SK-N-SH (cell line): ENCODE measurements around the gene PSMG3. TPM values are rescaled to one million over a fixed set of nuclear protein-coding genes. Genes with fewer than 3 reads are reported as not detected.

Experiments used
- CTCF ChIA-PET: fragments of 300-600, 350-600 bp; formaldehyde crosslinking; extraction: SDS; loops from one replicate; lab custom pipeline; 2021; lab: Yijun Ruan, JAX
- POLR2A ChIA-PET: fragments of 350-600 bp; sonication (Branson Sonifier 250); formaldehyde crosslinking; extraction: SDS; loops from one replicate; lab custom pipeline; 2020; ENCODE audit warnings: antibody characterized with exemption, inconsistent platforms; lab: Yijun Ruan, JAX
- DNase-seq: peaks from one replicate; pipeline ENCODE4 v3.0.0; 2012
- H2AFZ ChIP-seq: fragments of 200-600 bp; sonication (generic); 2 replicates; pipeline ENCODE4 v1.8.1; 2016; ENCODE audit warnings: antibody characterized with exemption, mild to moderate bottlenecking, low read depth
- H3F3A ChIP-seq: fragments of 200-600 bp; sonication (generic); replicated peaks from 2 replicates; pipeline ENCODE3; 2016; ENCODE audit warnings: antibody characterized with exemption, mild to moderate bottlenecking; ENCODE audit not compliant: insufficient read depth
- H3K27ac ChIP-seq, 2 experiments: fragments of 200-500 bp in 1 of 2; fragments of 200-600 bp in 1 of 2; sonication (Bioruptor generic) in 1 of 2; sonication (generic), shearing (Covaris generic) in 1 of 2; 2 replicates each; pipeline versions ENCODE4 v1.5.1 to v1.6.1; 2014 to 2016; ENCODE audit warnings: low read depth in 2 of 2, inconsistent platforms in 1 of 2, low read length in 1 of 2, mild to moderate bottlenecking in 1 of 2, mixed read lengths in 1 of 2
- H3K27me3 ChIP-seq: fragments of 200-600 bp; sonication (generic), shearing (Covaris generic); 2 replicates; pipeline ENCODE4 v1.6.1; 2016; ENCODE audit warnings: mixed run types; ENCODE audit not compliant: insufficient read depth
- H3K36me3 ChIP-seq, 2 experiments: fragments of 200-500 bp in 1 of 2; fragments of 200-600 bp in 1 of 2; sonication (Bioruptor generic) in 1 of 2; sonication (generic) in 1 of 2; replicated peaks in 1 of 2; 2 replicates each; pipeline versions ENCODE3 to v1.5.1; 2014 to 2016; ENCODE audit warnings: low read length in 1 of 2, mild to moderate bottlenecking in 1 of 2; ENCODE audit not compliant: insufficient read depth in 2 of 2, control insufficient read depth in 1 of 2
- H3K4me1 ChIP-seq, 2 experiments: fragments of 200-500 bp in 1 of 2; fragments of 200-600 bp in 1 of 2; sonication (Bioruptor generic) in 1 of 2; sonication (generic), shearing (Covaris generic) in 1 of 2; 2 replicates each; pipeline versions ENCODE4 v1.5.1 to v1.6.1; 2014 to 2016; ENCODE audit warnings: low read depth in 1 of 2, low read length in 1 of 2, mixed run types in 1 of 2; ENCODE audit not compliant: insufficient read depth in 2 of 2, control insufficient read depth in 1 of 2
- H3K4me2 ChIP-seq: fragments of 200-600 bp; sonication (generic), shearing (Covaris generic); 2 replicates; pipeline ENCODE4 v1.6.1; 2017; ENCODE audit warnings: mixed run types
- H3K4me3 ChIP-seq, 2 experiments: fragments of 200-500 bp in 1 of 2; fragments of 200-600 bp in 1 of 2; sonication (Bioruptor generic) in 1 of 2; sonication (generic), shearing (Covaris generic) in 1 of 2; 2 replicates each; pipeline versions ENCODE4 v1.5.1 to v1.8.1; 2014 to 2016; ENCODE audit warnings: low read depth in 2 of 2, inconsistent platforms in 1 of 2, low read length in 1 of 2, mild to moderate bottlenecking in 1 of 2, mixed read lengths in 1 of 2, moderate library complexity in 1 of 2
- H3K79me2 ChIP-seq: fragments of 200-600 bp; sonication (generic); 2 replicates; pipeline ENCODE4 v1.8.1; 2017; ENCODE audit warnings: mild to moderate bottlenecking; ENCODE audit not compliant: insufficient read depth
- H3K9ac ChIP-seq: fragments of 200-600 bp; sonication (generic); 2 replicates; pipeline ENCODE4 v1.6.1; 2017; ENCODE audit warnings: mixed run types
- H3K9me2 ChIP-seq: fragments of 200-600 bp; sonication (generic); 2 replicates; pipeline ENCODE4 v1.6.1; 2017; ENCODE audit warnings: mixed run types
- H3K9me3 ChIP-seq: fragments of 200-600 bp; sonication (generic); 2 replicates; pipeline ENCODE4 v1.6.1; 2017; ENCODE audit warnings: mixed run types, mild to moderate bottlenecking, moderate library complexity
- H4K20me1 ChIP-seq: fragments of 200-600 bp; sonication (generic); 2 replicates; pipeline ENCODE4 v1.6.1; 2017; ENCODE audit warnings: mild to moderate bottlenecking, mixed run types; ENCODE audit not compliant: insufficient read depth
- CTCF ChIP-seq: fragments of 200-600 bp; sonication (generic); IDR thresholded peaks from 2 replicates; pipeline ENCODE4 v1.6.1; 2017; ENCODE audit warnings: antibody characterized with exemption, mild to moderate bottlenecking, moderate library complexity
- ELF1 ChIP-seq: IDR thresholded peaks from 2 replicates; pipeline ENCODE4 v1.4.0; 2012
- EP300 ChIP-seq, 2 experiments: IDR thresholded peaks; 2 replicates each; pipeline versions ENCODE4 v1.4.0 to v1.6.1; 2012; ENCODE audit warnings: borderline replicate concordance in 1 of 2, low read depth in 1 of 2, low read length in 1 of 2
- RFX5 ChIP-seq: IDR thresholded peaks from 2 replicates; pipeline ENCODE4 v1.6.1; 2012; ENCODE audit warnings: mild to moderate bottlenecking, improper control_type of control experiment, low read length
- TCF12 ChIP-seq: IDR thresholded peaks from 2 replicates; pipeline ENCODE4 v1.4.0; 2012
- USF1 ChIP-seq: IDR thresholded peaks from 2 replicates; pipeline ENCODE4 v1.4.0; 2012; ENCODE audit warnings: low read depth, borderline replicate concordance
- WGBS: methylation state at CpG from one replicate; pipeline ENCODE4 v1.1.6; 2017; ENCODE audit warnings: low lambda C conversion rate; 5-methylcytosine and 5-hydroxymethylcytosine counted together
- polyA plus RNA-seq, 3 experiments: library from polyadenylated mRNA; depleted of rRNA; stranded (reverse); fragments of >200 nt; gene quantifications; 2 replicates each; pipeline ENCODE4 v1.2.3, GENCODE V29; 2012
- TF ChIP-seq, protein P1 (sequence below): IDR thresholded peaks from 2 replicates; pipeline ENCODE4 v1.6.1; 2012; ENCODE audit warnings: mild to moderate bottlenecking, low read depth, low read length, moderate library complexity

Gene PSMG3
- polyA plus RNA-seq, 1 of the 3 experiments (the other 2 are of a cell fraction), result 109 TPM

GRCh38 chr7:1539882-1540775, 29.7 kb downstream of the PSMG3 start:
- WGBS, result 95% methylated on average over 65 of the region's 73 CpGs
- H3F3A ChIP-seq, result peaks cover 3% of the 10 kb centered on the region
- no peak overlapping the region for H3K4me2 ChIP-seq
- ChIA-PET CTCF (interaction anchor here (1.1 to 2.6 kb wide), 3 partner anchors 8 to 66 kb away, joined by 3 to 10 read pairs (median 6); partner anchors contain the start of gene TMEM184A), POLR2A (no interaction called here)
- no peaks in the 10 kb centered on the region for H3K9me2 ChIP-seq
- H3K27ac ChIP-seq, result no peak overlapping the region
- H3K9ac ChIP-seq, result no peak overlapping the region
- DNase-seq, result no peak
- peaks cover 7 to 47% of the 10 kb centered on the region in 2 experiments for H3K36me3 ChIP-seq
- H3K4me1 ChIP-seq, result peaks cover 21 to 29% of the 10 kb centered on the region in 2 experiments; a peak in 3 of 4 replicates
- no peak overlapping the region for H3K4me3 ChIP-seq
- no peaks in the 10 kb centered on the region for H3K9me3 ChIP-seq
- TF ChIP-seq ELF1 (no peak), RFX5 (no peak)
- TF ChIP-seq, all 33 proteins: peak for 0
- Histone ChIP-seq H4K20me1 (no peaks in the 10 kb centered on the region), H3K27me3 (no peaks in the 10 kb centered on the region), H2AFZ (no peak overlapping the region), H3K79me2 (peaks cover 52% of the 10 kb centered on the region)

- Histone ChIP-seq H3K4me2 (peak overlapping the region; percentile 100), H3K27me3 (no peaks in the 10 kb centered on the region), H4K20me1 (no peaks in the 10 kb centered on the region; the same call in 1 of the 2 replicates), H2AFZ (no peak overlapping the region), H3F3A (peaks cover 8% of the 10 kb centered on the region), H3K4me1 (peaks cover 23 to 30% of the 10 kb centered on the region in 2 experiments; a peak in 3 of 4 replicates), H3K4me3 (peak overlapping the region in 1 of 2 experiments; percentile 64; a peak in 1 of 4 replicates), H3K9me3 (no peaks in the 10 kb centered on the region), H3K9me2 (no peaks in the 10 kb centered on the region), H3K36me3 (peaks cover 3 to 40% of the 10 kb centered on the region in 2 experiments), H3K79me2 (peaks cover 60% of the 10 kb centered on the region), H3K27ac (peak overlapping the region in 1 of 2 experiments; percentile 100; a peak in 2 of 4 replicates), H3K9ac (peak overlapping the region; percentile 98)
- POLR2A ChIA-PET, result no interaction called here
- no peak for DNase-seq
- WGBS, result 88% methylated on average over 15 of the region's 36 CpGs
- no peak for TF ChIP-seq USF1
- CTCF ChIA-PET, result interaction anchor here (1.1 to 2.6 kb wide), 3 partner anchors 9 to 65 kb away, joined by 3 to 10 read pairs (median 6); partner anchors contain the start of gene TMEM184A
Observed at GRCh38 chr7:1539181-1539881, 30.5 kb downstream of the PSMG3 start.

- H3K9me2 ChIP-seq, result no peaks in the 10 kb centered on the region
- peak overlapping the region; percentile 100 for H3K4me2 ChIP-seq
- TF ChIP-seq, protein P1, sequence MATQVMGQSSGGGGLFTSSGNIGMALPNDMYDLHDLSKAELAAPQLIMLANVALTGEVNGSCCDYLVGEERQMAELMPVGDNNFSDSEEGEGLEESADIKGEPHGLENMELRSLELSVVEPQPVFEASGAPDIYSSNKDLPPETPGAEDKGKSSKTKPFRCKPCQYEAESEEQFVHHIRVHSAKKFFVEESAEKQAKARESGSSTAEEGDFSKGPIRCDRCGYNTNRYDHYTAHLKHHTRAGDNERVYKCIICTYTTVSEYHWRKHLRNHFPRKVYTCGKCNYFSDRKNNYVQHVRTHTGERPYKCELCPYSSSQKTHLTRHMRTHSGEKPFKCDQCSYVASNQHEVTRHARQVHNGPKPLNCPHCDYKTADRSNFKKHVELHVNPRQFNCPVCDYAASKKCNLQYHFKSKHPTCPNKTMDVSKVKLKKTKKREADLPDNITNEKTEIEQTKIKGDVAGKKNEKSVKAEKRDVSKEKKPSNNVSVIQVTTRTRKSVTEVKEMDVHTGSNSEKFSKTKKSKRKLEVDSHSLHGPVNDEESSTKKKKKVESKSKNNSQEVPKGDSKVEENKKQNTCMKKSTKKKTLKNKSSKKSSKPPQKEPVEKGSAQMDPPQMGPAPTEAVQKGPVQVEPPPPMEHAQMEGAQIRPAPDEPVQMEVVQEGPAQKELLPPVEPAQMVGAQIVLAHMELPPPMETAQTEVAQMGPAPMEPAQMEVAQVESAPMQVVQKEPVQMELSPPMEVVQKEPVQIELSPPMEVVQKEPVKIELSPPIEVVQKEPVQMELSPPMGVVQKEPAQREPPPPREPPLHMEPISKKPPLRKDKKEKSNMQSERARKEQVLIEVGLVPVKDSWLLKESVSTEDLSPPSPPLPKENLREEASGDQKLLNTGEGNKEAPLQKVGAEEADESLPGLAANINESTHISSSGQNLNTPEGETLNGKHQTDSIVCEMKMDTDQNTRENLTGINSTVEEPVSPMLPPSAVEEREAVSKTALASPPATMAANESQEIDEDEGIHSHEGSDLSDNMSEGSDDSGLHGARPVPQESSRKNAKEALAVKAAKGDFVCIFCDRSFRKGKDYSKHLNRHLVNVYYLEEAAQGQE, result peak; percentile 83
- TF ChIP-seq TCF12 (no peak), EP300 (IDR thresholded peaks at IDR 0.05; ENCODE audit: borderline replicate concordance in 1 of 2, low read depth in 1 of 2, low read length in 1 of 2) (no peak), CTCF (no peak)
- ChIA-PET POLR2A (no interaction called here), CTCF (interaction anchor here (1.1 to 4.0 kb wide), 3 partner anchors 10 to 17 kb away, joined by 3 to 24 read pairs (median 10); partner anchors contain the start of gene TMEM184A)
- H3K9ac ChIP-seq, result peak overlapping the region; percentile 98
- peaks cover 12% of the 10 kb centered on the region for H3F3A ChIP-seq
- WGBS, result 51% methylated on average over 17 of the region's 25 CpGs
- no peaks in the 10 kb centered on the region for H3K9me3 ChIP-seq
- H3K27me3 ChIP-seq, result no peaks in the 10 kb centered on the region
- no peaks in the 10 kb centered on the region; the same call in 1 of the 2 replicates for H4K20me1 ChIP-seq
- peaks cover 67% of the 10 kb centered on the region for H3K79me2 ChIP-seq
- peaks cover 28 to 36% of the 10 kb centered on the region in 2 experiments; a peak in 3 of 4 replicates for H3K4me1 ChIP-seq
- no peak overlapping the region for H2AFZ ChIP-seq
- H3K27ac ChIP-seq, result peak overlapping the region in 1 of 2 experiments; percentile 100; a peak in 2 of 4 replicates
- DNase-seq, result peak; percentile 66
- H3K36me3 ChIP-seq, result peaks cover 0 to 40% of the 10 kb centered on the region in 2 experiments
- peak overlapping the region; percentile 51 to 64 for H3K4me3 ChIP-seq
Observed at GRCh38 chr7:1538544-1539180, 31.2 kb downstream of the PSMG3 start.
